ENCODE data around the gene CLK3. TPM values are rescaled to one million over a fixed set of nuclear protein-coding genes. Genes with fewer than 3 reads are reported as not detected.

CLK3 gene
- total RNA-seq, 1 donor from 2014 or later: 53.1 TPM

- DNase-seq: no peak
- Histone ChIP-seq H3K36me3 (peaks cover 3% of the 10 kb centered on the region), H3K4me1 (peaks cover 31% of the 10 kb centered on the region), H3K9me3 (replicated peaks) (no peaks in the 10 kb centered on the region), H3K4me3 (no peak overlapping the region), H3K27me3 (ENCODE audit: low read depth) (no peaks in the 10 kb centered on the region), H3K27ac (replicated peaks) (no peak overlapping the region)
- TF ChIP-seq, protein P1, sequence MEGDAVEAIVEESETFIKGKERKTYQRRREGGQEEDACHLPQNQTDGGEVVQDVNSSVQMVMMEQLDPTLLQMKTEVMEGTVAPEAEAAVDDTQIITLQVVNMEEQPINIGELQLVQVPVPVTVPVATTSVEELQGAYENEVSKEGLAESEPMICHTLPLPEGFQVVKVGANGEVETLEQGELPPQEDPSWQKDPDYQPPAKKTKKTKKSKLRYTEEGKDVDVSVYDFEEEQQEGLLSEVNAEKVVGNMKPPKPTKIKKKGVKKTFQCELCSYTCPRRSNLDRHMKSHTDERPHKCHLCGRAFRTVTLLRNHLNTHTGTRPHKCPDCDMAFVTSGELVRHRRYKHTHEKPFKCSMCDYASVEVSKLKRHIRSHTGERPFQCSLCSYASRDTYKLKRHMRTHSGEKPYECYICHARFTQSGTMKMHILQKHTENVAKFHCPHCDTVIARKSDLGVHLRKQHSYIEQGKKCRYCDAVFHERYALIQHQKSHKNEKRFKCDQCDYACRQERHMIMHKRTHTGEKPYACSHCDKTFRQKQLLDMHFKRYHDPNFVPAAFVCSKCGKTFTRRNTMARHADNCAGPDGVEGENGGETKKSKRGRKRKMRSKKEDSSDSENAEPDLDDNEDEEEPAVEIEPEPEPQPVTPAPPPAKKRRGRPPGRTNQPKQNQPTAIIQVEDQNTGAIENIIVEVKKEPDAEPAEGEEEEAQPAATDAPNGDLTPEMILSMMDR (IDR thresholded peaks at IDR 0.05; ENCODE audit: borderline replicate concordance): no peak
- intact Hi-C loops (cut with micrococcal nuclease): no loop called here
Measured at GRCh38 chr15:74585191-74585590, 30.4 kb upstream of the CLK3 start.

DNA sequence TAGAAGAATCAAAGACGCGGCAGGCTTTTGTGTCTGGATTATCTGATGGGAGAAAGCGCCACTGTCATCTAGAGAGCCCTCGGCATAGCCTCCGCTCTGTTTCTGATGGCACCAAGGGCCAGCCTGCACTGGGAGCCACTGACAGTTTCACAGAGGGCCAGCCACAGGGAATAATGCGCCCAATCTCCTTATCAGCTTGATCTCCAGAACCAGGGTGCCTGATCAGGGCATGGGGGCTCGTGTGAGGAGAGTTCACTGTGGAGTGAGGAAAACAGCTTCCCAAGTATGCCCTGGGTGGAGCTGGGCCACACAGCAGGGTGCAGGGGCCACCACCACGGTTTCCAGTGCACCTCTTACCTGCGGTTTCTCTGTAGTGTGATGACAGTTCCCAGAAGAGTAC, 29.8 kb upstream of the CLK3 start:
- peaks cover 31% of the 10 kb centered on the region for H3K4me1 ChIP-seq
- intact Hi-C loops (cut with micrococcal nuclease): no loop called here
- H3K36me3 ChIP-seq: peaks cover 10% of the 10 kb centered on the region
- TF ChIP-seq, protein P1 (IDR thresholded peaks at IDR 0.05; ENCODE audit: borderline replicate concordance): no peak
- DNase-seq: no peak
- H3K27ac ChIP-seq (replicated peaks): no peak overlapping the region
- no peaks in the 10 kb centered on the region for H3K9me3 ChIP-seq (replicated peaks)
- no peaks in the 10 kb centered on the region for H3K27me3 ChIP-seq (ENCODE audit: low read depth)
- H3K4me3 ChIP-seq: no peak overlapping the region

- H3K27ac ChIP-seq (replicated peaks): no peak overlapping the region
- H3K36me3 ChIP-seq: peaks cover 41% of the 10 kb centered on the region
- intact Hi-C loops (cut with micrococcal nuclease): no loop called here
- no peaks in the 10 kb centered on the region for H3K9me3 ChIP-seq (replicated peaks)
- no peaks in the 10 kb centered on the region for H3K27me3 ChIP-seq (ENCODE audit: low read depth)
- H3K4me3 ChIP-seq: no peak overlapping the region
- DNase-seq: no peak
- TF ChIP-seq, protein P1 (IDR thresholded peaks at IDR 0.05; ENCODE audit: borderline replicate concordance): no peak
- peaks cover 29% of the 10 kb centered on the region for H3K4me1 ChIP-seq
Measured at GRCh38 chr15:74589826-74590225, 25.8 kb upstream of the CLK3 start.

DNA sequence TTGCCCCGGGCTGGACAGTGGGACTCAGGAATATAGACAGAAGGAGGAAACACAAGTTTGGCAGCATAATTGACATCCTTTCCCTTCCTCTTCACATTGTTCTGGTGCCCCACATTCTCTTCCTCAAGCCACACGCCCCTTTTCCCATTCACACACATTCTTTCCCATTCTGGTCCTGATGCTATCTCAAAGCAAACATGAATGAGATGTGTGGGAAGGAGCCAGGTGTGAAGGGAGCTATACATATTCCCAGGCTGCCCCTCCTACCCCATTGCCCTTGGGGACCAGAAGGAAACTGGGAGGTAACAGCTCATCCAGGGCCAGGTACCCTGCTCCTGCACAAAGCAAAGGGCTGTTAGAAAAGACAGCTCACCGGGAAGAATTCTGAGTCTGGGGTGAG, 23.4 kb upstream of the CLK3 start:
- no peak overlapping the region for H3K27ac ChIP-seq (replicated peaks)
- intact Hi-C loops (cut with micrococcal nuclease): no loop called here
- no peaks in the 10 kb centered on the region for H3K27me3 ChIP-seq (ENCODE audit: low read depth)
- H3K4me3 ChIP-seq: no peak overlapping the region
- peaks cover 41% of the 10 kb centered on the region for H3K36me3 ChIP-seq
- peaks cover 20% of the 10 kb centered on the region for H3K4me1 ChIP-seq
- TF ChIP-seq, protein P1 (IDR thresholded peaks at IDR 0.05; ENCODE audit: borderline replicate concordance): no peak
- H3K9me3 ChIP-seq (replicated peaks): no peaks in the 10 kb centered on the region
- DNase-seq: no peak

DNA sequence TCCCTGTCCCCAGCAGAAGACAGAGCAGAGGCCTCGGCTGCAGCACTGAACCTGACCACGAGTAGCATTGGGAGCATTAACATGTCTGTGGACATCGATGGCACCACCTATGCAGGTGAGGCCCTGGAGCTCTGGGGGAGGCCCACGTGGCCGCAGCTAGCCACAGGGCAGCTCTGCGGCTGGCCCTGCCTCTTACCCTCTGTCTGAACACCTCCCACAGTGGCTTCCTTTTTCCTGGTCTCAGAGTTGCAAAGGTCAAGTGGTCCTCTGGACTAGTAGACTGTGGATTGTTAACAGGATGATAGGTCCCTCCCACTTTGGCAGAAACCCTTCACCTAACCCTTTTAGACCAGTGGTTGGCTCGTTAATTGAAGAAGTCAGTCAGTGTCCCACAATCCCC, 22.5 kb upstream of the CLK3 start:
- Histone ChIP-seq H3K27ac (replicated peaks) (no peak overlapping the region), H3K27me3 (ENCODE audit: low read depth) (no peaks in the 10 kb centered on the region), H3K36me3 (peaks cover 41% of the 10 kb centered on the region), H3K4me3 (no peak overlapping the region), H3K4me1 (peaks cover 27% of the 10 kb centered on the region), H3K9me3 (replicated peaks) (no peaks in the 10 kb centered on the region)
- TF ChIP-seq, protein P1 (IDR thresholded peaks at IDR 0.05; ENCODE audit: borderline replicate concordance): no peak
- intact Hi-C loops (cut with micrococcal nuclease): no loop called here
- no peak for DNase-seq

GRCh38 chr15:74594455-74594854, 21.2 kb upstream of the CLK3 start:
- no peaks in the 10 kb centered on the region for H3K27me3 ChIP-seq (ENCODE audit: low read depth)
- peaks cover 26% of the 10 kb centered on the region for H3K4me1 ChIP-seq
- H3K4me3 ChIP-seq: no peak overlapping the region
- no peak for DNase-seq
- H3K9me3 ChIP-seq (replicated peaks): no peaks in the 10 kb centered on the region
- TF ChIP-seq, protein P1 (IDR thresholded peaks at IDR 0.05; ENCODE audit: borderline replicate concordance): no peak
- H3K36me3 ChIP-seq: peaks cover 41% of the 10 kb centered on the region
- H3K27ac ChIP-seq (replicated peaks): no peak overlapping the region
- intact Hi-C loops (cut with micrococcal nuclease): no loop called here
